K562 (cell line): ENCODE measurements around the gene ZMAT2. TPM values are rescaled to one million over a fixed set of nuclear protein-coding genes. Genes with fewer than 3 reads are reported as not detected.

Experiments
- ARHGAP35 ChIP-seq: fragments of 450-650 bp; IDR thresholded peaks from 2 replicates; pipeline ENCODE4 v1.6.1; 2018; ENCODE audit not compliant: partially characterized antibody
- ARID1B ChIP-seq: fragments of 450-650 bp; IDR thresholded peaks from 2 replicates; pipeline ENCODE4 v1.6.1; 2016; ENCODE audit warnings: antibody characterized with exemption, mild to moderate bottlenecking, inconsistent platforms
- CBX2 ChIP-seq: fragments of 200-600 bp; sonication (generic); IDR thresholded peaks from one replicate; pipeline ENCODE4 v1.6.1; 2012; ENCODE audit warnings: mild to moderate bottlenecking, low read length, inconsistent platforms; ENCODE audit not compliant: insufficient read depth, poor library complexity, severe bottlenecking
- CREB1 ChIP-seq, 2 experiments: sonication (generic) in 1 of 2; formaldehyde crosslinking in 1 of 2; IDR thresholded peaks; 2 replicates each; pipeline versions ENCODE4 v1.6.1 to v1.8.0; 2012 to 2022; ENCODE audit warnings: inconsistent platforms in 1 of 2, mild to moderate bottlenecking in 1 of 2, missing genetic modification reagents in 1 of 2, moderate library complexity in 1 of 2
- CXXC5 ChIP-seq: fragments of 250-450 bp; sonication (Bioruptor Pico); IDR thresholded peaks from 2 replicates; pipeline ENCODE4 v1.8.0; 2022; ENCODE audit warnings: inconsistent platforms, mild to moderate bottlenecking, moderate library complexity
- FOXM1 ChIP-seq, 2 experiments: fragments of 450-650 bp in 1 of 2; sonication (generic) in 1 of 2; formaldehyde crosslinking in 1 of 2; IDR thresholded peaks; 2 replicates each; pipeline versions ENCODE4 v1.6.1 to v1.9.0; 2017 to 2022; ENCODE audit warnings: low read depth in 2 of 2, mild to moderate bottlenecking in 2 of 2, missing genetic modification reagents in 1 of 2, moderate library complexity in 1 of 2
- FUS ChIP-seq: fragments of 200-400 bp; formaldehyde crosslinking; optimal IDR thresholded peaks from 2 replicates; pipeline ENCODE3; 2017; ENCODE audit warnings: low read depth, low read length
- GATAD2A ChIP-seq: fragments of 450-650 bp; IDR thresholded peaks from 2 replicates; pipeline ENCODE4 v1.6.1; 2017
- KLF1 ChIP-seq: fragments of 450-650 bp; IDR thresholded peaks from 2 replicates; pipeline ENCODE4 v1.6.1; 2016; ENCODE audit warnings: missing genetic modification characterization, missing compliant biosample characterization
- NFXL1 ChIP-seq: fragments of 450-650 bp; formaldehyde crosslinking; IDR thresholded peaks from 2 replicates; pipeline ENCODE4 v1.4.0; 2021; ENCODE audit warnings: mild to moderate bottlenecking
- POLR2G ChIP-seq: fragments of 200-400 bp; formaldehyde crosslinking; IDR thresholded peaks from 2 replicates; pipeline ENCODE4 v1.6.1; 2017; ENCODE audit warnings: low read depth, mild to moderate bottlenecking, antibody characterized with exemption, low read length, moderate library complexity
- PRPF4 ChIP-seq: fragments of 200-400 bp; formaldehyde crosslinking; IDR thresholded peaks from one replicate; pipeline ENCODE4 v1.6.1; 2017; ENCODE audit warnings: low read length, low read depth, mild to moderate bottlenecking; ENCODE audit not compliant: insufficient read depth, poor library complexity, severe bottlenecking
- SAFB ChIP-seq: fragments of 200-400 bp; formaldehyde crosslinking; IDR thresholded peaks from 2 replicates; pipeline ENCODE4 v1.6.1; 2017; ENCODE audit warnings: low read depth, low read length, borderline replicate concordance
- TAF7 ChIP-seq: fragments of 450-650 bp; IDR thresholded peaks from 2 replicates; pipeline ENCODE4 v1.6.1; 2016; ENCODE audit warnings: missing genetic modification characterization, missing compliant biosample characterization
- TCF7L2 ChIP-seq: fragments of 150-350 bp; IDR thresholded peaks from 2 replicates; pipeline ENCODE4 v1.6.1; 2016; ENCODE audit warnings: low read depth, mild to moderate bottlenecking, low read length, moderate library complexity
- THRB ChIP-seq: fragments of 450-650 bp; formaldehyde crosslinking; conservative IDR thresholded peaks from 2 replicates; pipeline ENCODE4 v1.4.0; 2022; ENCODE audit warnings: mild to moderate bottlenecking, missing genetic modification characterization
- ZC3H11A ChIP-seq: IDR thresholded peaks from 2 replicates; pipeline ENCODE4 v1.6.1; 2012; ENCODE audit warnings: low read depth, low read length, improper control_type of control experiment
- ZNF263 ChIP-seq: sonication (generic); formaldehyde crosslinking; IDR thresholded peaks from 2 replicates; pipeline ENCODE4 v1.8.0; 2022; ENCODE audit warnings: mild to moderate bottlenecking, missing genetic modification reagents, borderline replicate concordance
- ZNF324 ChIP-seq: fragments of 250-450 bp; sonication (Bioruptor Pico); IDR thresholded peaks from 2 replicates; pipeline ENCODE4 v1.4.0; 2020; ENCODE audit warnings: mild to moderate bottlenecking
- ZNF347 ChIP-seq: fragments of 450-650 bp; formaldehyde crosslinking; IDR thresholded peaks from 2 replicates; pipeline ENCODE4 v1.4.0; 2020; ENCODE audit warnings: low read depth, mild to moderate bottlenecking, moderate library complexity
- ZNF511 ChIP-seq: sonication (generic); formaldehyde crosslinking; IDR thresholded peaks from 2 replicates; pipeline ENCODE4 v1.8.0; 2022; ENCODE audit warnings: mild to moderate bottlenecking, missing genetic modification reagents
- ZNF707 ChIP-seq: fragments of 250-450 bp; sonication (Bioruptor Pico); conservative IDR thresholded peaks from 2 replicates; pipeline ENCODE4 v1.8.0; 2022; ENCODE audit warnings: inconsistent platforms, mild to moderate bottlenecking, moderate library complexity
- ZNF778 ChIP-seq: fragments of 450-650 bp; formaldehyde crosslinking; IDR thresholded peaks from 2 replicates; pipeline ENCODE4 v1.4.0; 2020; ENCODE audit warnings: mild to moderate bottlenecking, moderate library complexity
- ZZZ3 ChIP-seq: fragments of 450-650 bp; IDR thresholded peaks from 2 replicates; pipeline ENCODE4 v1.6.1; 2016; ENCODE audit warnings: antibody characterized with exemption, mild to moderate bottlenecking, moderate library complexity
- polyA plus RNA-seq, 8 experiments: library from polyadenylated mRNA; depleted of rRNA in 4 of 8; stranded (reverse) in 5 of 8; unstranded in 3 of 8; fragments of >200 nt; fragmentation: Nextera tagmentation in 2 of 8; fragmentation: Illumina TruSeq in 1 of 8; extraction: Ambion mirVana in 2 of 8; extraction: Trizol in 1 of 8; gene quantifications; 2 replicates each; pipeline versions ENCODE4 v1.2.1 to v1.2.3, GENCODE V29; 2011 to 2014; ENCODE audit warnings: inconsistent platforms in 1 of 8, missing spikeins in 1 of 8
- total RNA-seq, 7 experiments: library from RNA; depleted of rRNA in 6 of 7; stranded (reverse); fragments of >200 nt in 6 of 7; fragmentation: Illumina TruSeq in 2 of 7; extraction: Trizol in 2 of 7; gene quantifications; 2 replicates each; pipeline versions ENCODE4 v1.2.1 to v1.2.3, GENCODE V29; 2011 to 2021; ENCODE audit warnings: low replicate concordance in 1 of 7
- TF ChIP-seq, protein P1 (sequence below): fragments of 250-450 bp; sonication (Bioruptor Pico); IDR thresholded peaks from 2 replicates; pipeline ENCODE4 v1.5.1; 2021; ENCODE audit warnings: mild to moderate bottlenecking

Gene ZMAT2
- total and polyA plus RNA-seq, 9 of the 15 experiments (the other 6 are each of a cell fraction or from before 2014, with no cell fraction given) = 44.2 to 101 (median 69.2) TPM

DNA sequence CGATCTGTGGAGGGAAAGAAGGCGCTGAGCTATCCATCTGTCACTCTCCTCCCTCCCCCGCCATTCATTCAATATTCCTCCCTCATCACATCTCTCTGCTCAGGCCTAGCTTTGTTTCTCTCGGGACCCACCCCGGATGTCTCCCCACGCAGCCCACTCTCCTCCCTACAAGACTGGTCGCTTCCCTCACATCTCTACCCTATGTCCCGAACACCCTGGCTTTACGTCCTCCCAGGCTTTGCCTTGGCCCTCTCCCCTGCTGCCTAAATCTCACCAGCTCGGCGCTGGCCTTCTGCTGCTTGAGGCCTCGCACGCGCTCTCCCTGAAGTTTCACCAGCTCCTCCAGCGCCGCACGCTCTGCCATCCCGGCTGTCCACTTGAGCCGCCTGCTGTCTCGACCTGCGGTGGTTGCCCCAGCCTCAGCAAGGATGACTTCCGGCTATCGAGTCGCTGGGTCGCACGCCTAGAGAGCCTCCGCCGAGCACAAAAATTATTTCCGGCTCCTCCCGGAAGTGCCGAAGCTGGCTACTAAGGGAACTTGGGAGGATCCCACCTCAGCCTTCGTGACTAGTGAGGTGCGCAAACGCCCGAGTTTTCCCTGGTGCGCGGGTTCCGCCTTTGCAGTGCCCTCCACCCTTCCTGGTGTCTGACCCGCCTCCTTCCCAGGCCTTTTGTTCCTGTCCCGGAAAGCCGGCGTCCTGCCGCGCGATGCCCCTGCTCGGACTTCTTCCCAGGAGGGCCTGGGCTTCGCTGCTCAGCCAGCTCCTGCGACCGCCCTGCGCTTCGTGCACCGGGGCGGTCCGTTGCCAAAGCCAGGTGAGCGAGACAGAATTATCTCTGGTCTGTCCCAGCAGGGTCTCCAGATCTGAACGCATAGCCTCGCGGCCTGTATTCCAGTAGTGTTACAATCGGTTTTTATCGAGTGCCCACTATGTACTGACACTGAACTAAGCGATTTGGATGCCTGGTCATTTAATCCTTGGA, 9.0 kb upstream of the ZMAT2 start, which contains the start of the genes HARS1 and HARS2 (continued):
- TF ChIP-seq, protein P1, sequence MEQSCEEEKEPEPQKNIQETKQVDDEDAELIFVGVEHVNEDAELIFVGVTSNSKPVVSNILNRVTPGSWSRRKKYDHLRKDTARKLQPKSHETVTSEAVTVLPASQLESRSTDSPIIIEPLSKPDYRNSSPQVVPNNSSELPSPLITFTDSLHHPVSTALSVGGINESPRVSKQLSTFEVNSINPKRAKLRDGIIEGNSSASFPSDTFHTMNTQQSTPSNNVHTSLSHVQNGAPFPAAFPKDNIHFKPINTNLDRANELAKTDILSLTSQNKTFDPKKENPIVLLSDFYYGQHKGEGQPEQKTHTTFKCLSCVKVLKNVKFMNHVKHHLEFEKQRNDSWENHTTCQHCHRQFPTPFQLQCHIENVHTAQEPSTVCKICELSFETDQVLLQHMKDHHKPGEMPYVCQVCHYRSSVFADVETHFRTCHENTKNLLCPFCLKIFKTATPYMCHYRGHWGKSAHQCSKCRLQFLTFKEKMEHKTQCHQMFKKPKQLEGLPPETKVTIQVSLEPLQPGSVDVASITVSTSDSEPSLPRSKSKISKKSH (CRISPR knock-in tag) = no peak
- TF ChIP-seq THRB (no peak), FOXM1 (IDR thresholded peaks at IDR 0.05; ENCODE audit: low read depth) (no peak), FOXM1 (CRISPR knock-in tag; IDR thresholded peaks at IDR 0.05; ENCODE audit: low read depth) (no peak), ZNF778 (no peak), CXXC5 (CRISPR knock-in tag) (peak; percentile 62), ZC3H11A (no peak), ZNF324 (CRISPR knock-in tag) (no peak), CBX2 (no peak), NFXL1 (CRISPR knock-in tag) (no peak), ZNF347 (CRISPR knock-in tag) (no peak), ARHGAP35 (peak; percentile 45), POLR2G (peak; percentile 98), ZNF263 (CRISPR knock-in tag) (peak; percentile 64; the same call in 1 of the 2 replicates), ZZZ3 (peak; percentile 49; the same call in 1 of the 2 replicates), ZNF707 (no peak), KLF1 (tag) (0 out of 2 replicates have a peak, but pooled peaks have one; percentile 56), FUS (no peak), TAF7 (tag) (peak; percentile 70), TCF7L2 (no peak), SAFB (no peak; the same call in 1 of the 2 replicates), ARID1B (0 out of 2 replicates have a peak, but pooled peaks have one; percentile 31), CREB1 (IDR thresholded peaks at IDR 0.05) (0 out of 2 replicates have a peak, but pooled peaks have one; percentile 31), CREB1 (CRISPR knock-in tag; IDR thresholded peaks at IDR 0.05) (no peak), PRPF4 (no peak), GATAD2A (no peak), ZNF511 (CRISPR knock-in tag) (peak; percentile 86; the same call in 1 of the 2 replicates)
